Suppressor macrophage treated with lipopolysaccharide for 1 hour (primary cell): Measurements from ENCODE around the gene PTPRG.

ENCODE experiments used
- DNase-seq, 3 donors: peaks; one replicate each; pipeline ENCODE4 v3.0.0-alpha.2; 2020 to 2022

Gene PTPRG

GRCh38 chr3:61872077-61872706 is 310.8 kb downstream of the PTPRG start:
- DNase-seq = no peak

- DNase-seq = no peak
Observed at GRCh38 chr3:61875046-61875844, 313.9 kb downstream of the PTPRG start.

- no peak for DNase-seq
Observed at GRCh38 chr3:61875976-61876671, 314.8 kb downstream of the PTPRG start.

- no peak for DNase-seq
Observed at GRCh38 chr3:61876797-61877196, 315.4 kb downstream of the PTPRG start.

GRCh38 chr3:61877359-61878138 is 316.2 kb downstream of the PTPRG start:
- no peak for DNase-seq

GRCh38 chr3:61882253-61882652 is 320.9 kb downstream of the PTPRG start:
- no peak for DNase-seq

GRCh38 chr3:61884794-61885193 is 323.4 kb downstream of the PTPRG start:
- DNase-seq = no peak

GRCh38 chr3:61885414-61885813 is 324.0 kb downstream of the PTPRG start:
- DNase-seq = no peak

- no peak for DNase-seq
Observed at GRCh38 chr3:61887206-61887605, 325.8 kb downstream of the PTPRG start.

GRCh38 chr3:61889259-61889658 is 327.9 kb downstream of the PTPRG start:
- no peak for DNase-seq

- DNase-seq = no peak
Observed at GRCh38 chr3:61890167-61890566, 328.8 kb downstream of the PTPRG start.

- no peak for DNase-seq
Observed at GRCh38 chr3:61890586-61890985, 329.2 kb downstream of the PTPRG start.

GRCh38 chr3:61892891-61893290 is 331.5 kb downstream of the PTPRG start:
- no peak for DNase-seq

GRCh38 chr3:61893840-61894566 is 332.6 kb downstream of the PTPRG start:
- no peak for DNase-seq

GRCh38 chr3:61894988-61895935 is 333.9 kb downstream of the PTPRG start:
- DNase-seq = peak; percentile 15 to 25 (median 22)

GRCh38 chr3:61896251-61896650 is 334.9 kb downstream of the PTPRG start:
- no peak for DNase-seq

- DNase-seq = no peak
Observed at GRCh38 chr3:61897848-61898247, 336.5 kb downstream of the PTPRG start.

- no peak for DNase-seq
Observed at GRCh38 chr3:61899700-61900462, 338.5 kb downstream of the PTPRG start.

- DNase-seq = no peak
Observed at GRCh38 chr3:61901496-61901895, 340.1 kb downstream of the PTPRG start.

- DNase-seq = no peak
Observed at GRCh38 chr3:61901986-61902385, 340.6 kb downstream of the PTPRG start.
